Body of pancreas (tissue), 4 donors: ENCODE measurements around the gene LYRM7. TPM values are rescaled to one million over a fixed set of nuclear protein-coding genes. Genes with fewer than 3 reads are reported as not detected.
A peak's percentile ranks its signal among the peaks of the same experiment; 100 is the strongest.

Experiments
- ATAC-seq: fragments of 150-250 bp; one replicate; pipeline ENCODE4 v1.9.1; 2016
- DNase-seq, 4 donors: peaks; one replicate each; pipeline ENCODE4 v3.0.0-alpha.2; 2019
- H3K27ac ChIP-seq, 4 donors: fragments of 200-600 bp; sonication (generic); 1 replicate in 3 of 4; 2 replicates in 1 of 4; pipeline versions ENCODE4 v1.5.1 to v1.6.1; 2016 to 2019; ENCODE audit warnings: mild to moderate bottlenecking in 1 of 4, mixed read lengths in 1 of 4, moderate library complexity in 1 of 4
- H3K27me3 ChIP-seq, 2 donors: fragments of 200-600 bp; sonication (generic); one replicate each; pipeline ENCODE4 v1.6.0; 2016; ENCODE audit warnings: mild to moderate bottlenecking in 1 of 2
- H3K36me3 ChIP-seq, 2 donors: fragments of 200-600 bp; sonication (generic); replicated peaks in 1 of 2; 2 replicates each; pipeline ENCODE4 v1.5.1; 2016; ENCODE audit warnings: low read depth in 2 of 2; ENCODE audit not compliant: insufficient read depth in 1 of 2
- H3K4me1 ChIP-seq: fragments of 200-600 bp; sonication (generic); one replicate; pipeline ENCODE4 v1.6.0; 2016
- H3K4me3 ChIP-seq, 2 donors: fragments of 200-600 bp; sonication (generic); 1 replicate in 1 of 2; 2 replicates in 1 of 2; pipeline ENCODE4 v1.5.1; 2016 to 2019
- H3K9me3 ChIP-seq, 3 donors: fragments of 200-600 bp; sonication (generic); 1 replicate in 2 of 3; 2 replicates in 1 of 3; pipeline ENCODE4 v1.5.1; 2016
- POLR2A ChIP-seq, 3 donors: fragments of 450-650 bp; IDR thresholded peaks; one replicate each; pipeline ENCODE4 v1.6.1; 2016; ENCODE audit warnings: antibody characterized with exemption in 3 of 3, mild to moderate bottlenecking in 2 of 3
- WGBS, 2 donors: methylation state at CpG; one replicate each; pipeline ENCODE4 v1.1.5; 2017; 5-methylcytosine and 5-hydroxymethylcytosine counted together
- intact Hi-C: fragments of 100-400 bp; cut with DNase I; formaldehyde crosslinking; loops from one replicate; pipeline ENCODE4 v1.15.1; 2023
- total RNA-seq, 2 donors: library from RNA; depleted of rRNA; stranded (reverse); fragments of >200 nt; gene quantifications; one replicate each; pipeline ENCODE4 v1.1.0, GENCODE V29; 2016
- TF ChIP-seq, protein P1 (sequence below), 7 experiments: fragments of 450-650 bp in 4 of 7; fragments of 200-600 bp in 3 of 7; sonication (generic) in 3 of 7; IDR thresholded peaks; one replicate each; pipeline ENCODE4 v1.5.1; 2016 to 2019; ENCODE audit warnings: antibody characterized with exemption in 7 of 7

The LYRM7 gene
- total RNA-seq, 2 donors from 2014 or later: 3.4 to 3.6 TPM

DNA sequence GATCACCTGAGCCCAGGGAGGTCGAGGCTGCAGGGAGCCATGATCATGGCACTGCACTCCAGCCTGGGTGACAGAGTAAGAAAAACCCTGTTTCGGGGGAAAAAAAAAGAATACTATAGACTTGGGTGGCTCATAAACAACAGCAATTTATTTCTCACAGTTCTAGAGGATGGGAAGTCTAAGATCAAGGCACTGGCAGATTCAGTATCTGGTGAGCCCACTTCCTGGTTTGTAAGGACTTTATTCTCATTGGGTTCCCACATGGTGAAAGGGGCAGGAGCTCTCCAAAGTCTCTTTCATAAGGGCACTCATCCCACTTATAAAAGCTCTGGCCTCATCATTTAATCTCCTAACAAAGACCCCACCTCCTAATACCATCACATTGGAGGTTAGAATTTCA lies 14.4 kb upstream of the LYRM7 start:
- ATAC-seq (no peak), DNase-seq (no peak)
- no peaks in the 10 kb centered on the region for H3K27me3 ChIP-seq
- intact Hi-C loops: no loop called here
- TF ChIP-seq, protein P1, sequence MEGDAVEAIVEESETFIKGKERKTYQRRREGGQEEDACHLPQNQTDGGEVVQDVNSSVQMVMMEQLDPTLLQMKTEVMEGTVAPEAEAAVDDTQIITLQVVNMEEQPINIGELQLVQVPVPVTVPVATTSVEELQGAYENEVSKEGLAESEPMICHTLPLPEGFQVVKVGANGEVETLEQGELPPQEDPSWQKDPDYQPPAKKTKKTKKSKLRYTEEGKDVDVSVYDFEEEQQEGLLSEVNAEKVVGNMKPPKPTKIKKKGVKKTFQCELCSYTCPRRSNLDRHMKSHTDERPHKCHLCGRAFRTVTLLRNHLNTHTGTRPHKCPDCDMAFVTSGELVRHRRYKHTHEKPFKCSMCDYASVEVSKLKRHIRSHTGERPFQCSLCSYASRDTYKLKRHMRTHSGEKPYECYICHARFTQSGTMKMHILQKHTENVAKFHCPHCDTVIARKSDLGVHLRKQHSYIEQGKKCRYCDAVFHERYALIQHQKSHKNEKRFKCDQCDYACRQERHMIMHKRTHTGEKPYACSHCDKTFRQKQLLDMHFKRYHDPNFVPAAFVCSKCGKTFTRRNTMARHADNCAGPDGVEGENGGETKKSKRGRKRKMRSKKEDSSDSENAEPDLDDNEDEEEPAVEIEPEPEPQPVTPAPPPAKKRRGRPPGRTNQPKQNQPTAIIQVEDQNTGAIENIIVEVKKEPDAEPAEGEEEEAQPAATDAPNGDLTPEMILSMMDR (IDR thresholded peaks at IDR 0.05): no peak
- no peak for TF ChIP-seq POLR2A (IDR thresholded peaks at IDR 0.05)
- H3K4me1 ChIP-seq: no peaks in the 10 kb centered on the region
- H3K9me3 ChIP-seq: no peaks in the 10 kb centered on the region
- no peak overlapping the region for H3K27ac ChIP-seq
- peaks cover 4 to 10% of the 10 kb centered on the region in 2 donors for H3K36me3 ChIP-seq
- 89 to 90% methylated on average over 2 of the region's 2 CpGs for WGBS, 2 donors
- no peak overlapping the region for H3K4me3 ChIP-seq

DNA sequence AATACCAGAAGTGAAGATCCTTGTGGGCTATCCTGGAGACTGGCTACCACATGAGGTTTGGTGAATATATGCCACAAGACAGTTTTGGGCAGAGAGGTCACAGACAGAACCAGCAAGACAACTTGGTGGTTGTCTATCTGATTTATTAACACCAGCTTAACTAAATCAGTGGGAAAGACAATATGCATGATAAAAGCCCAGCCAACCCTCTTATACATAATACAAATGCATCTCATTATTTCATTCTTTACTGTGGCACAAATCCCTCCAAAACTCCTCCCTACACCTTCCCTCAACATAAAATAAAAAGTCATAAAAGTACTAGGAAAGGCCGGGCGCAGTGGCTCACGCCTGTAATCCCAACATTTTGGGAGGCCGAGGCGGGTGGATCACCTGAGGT lies 13.8 kb upstream of the LYRM7 start:
- Histone ChIP-seq H3K27me3 (no peaks in the 10 kb centered on the region), H3K9me3 (no peaks in the 10 kb centered on the region), H3K36me3 (peaks cover 4 to 12% of the 10 kb centered on the region in 2 donors), H3K27ac (no peak overlapping the region), H3K4me1 (no peaks in the 10 kb centered on the region), H3K4me3 (no peak overlapping the region)
- TF ChIP-seq, protein P1 (IDR thresholded peaks at IDR 0.05): no peak
- no peak for TF ChIP-seq POLR2A (IDR thresholded peaks at IDR 0.05)
- DNase-seq (no peak), ATAC-seq (no peak)
- intact Hi-C loops: no loop called here
- WGBS, 2 donors: 97% methylated on average over 5 of the region's 5 CpGs

DNA sequence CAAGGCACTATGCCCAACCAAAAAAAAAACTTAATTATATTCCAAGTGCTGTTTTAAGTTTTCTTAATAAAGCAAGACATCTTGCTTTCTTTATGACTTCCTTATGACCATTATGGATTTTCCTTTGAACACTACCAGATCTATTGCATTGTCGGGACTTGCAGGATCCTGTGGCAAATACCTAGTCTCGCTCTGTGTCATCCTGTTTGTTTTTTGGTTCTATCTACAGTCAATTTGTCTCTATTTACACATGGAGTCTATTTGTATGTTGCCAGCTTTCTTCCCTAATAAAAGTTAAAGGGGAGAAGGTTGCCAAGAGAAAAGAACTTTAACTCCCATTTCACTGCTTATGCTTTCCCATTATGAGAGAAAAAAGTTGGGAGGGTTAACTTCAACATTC lies 10.6 kb upstream of the LYRM7 start:
- TF ChIP-seq, protein P1 (IDR thresholded peaks at IDR 0.05): no peak
- TF ChIP-seq POLR2A (IDR thresholded peaks at IDR 0.05): no peak
- ATAC-seq: no peak
- intact Hi-C loops: loop anchor here (10.0 kb wide), 1 partner anchor 245 kb away; no protein-coding TSS in a partner anchor
- peaks cover 8% of the 10 kb centered on the region for H3K4me1 ChIP-seq
- H3K27ac ChIP-seq: no peak overlapping the region
- DNase-seq: no peak
- WGBS, 2 donors: 63 to 69% methylated on average over 2 of the region's 2 CpGs
- H3K9me3 ChIP-seq: no peaks in the 10 kb centered on the region
- H3K27me3 ChIP-seq: no peaks in the 10 kb centered on the region
- H3K36me3 ChIP-seq: peaks cover 4 to 15% of the 10 kb centered on the region in 2 donors
- H3K4me3 ChIP-seq: no peak overlapping the region

DNA sequence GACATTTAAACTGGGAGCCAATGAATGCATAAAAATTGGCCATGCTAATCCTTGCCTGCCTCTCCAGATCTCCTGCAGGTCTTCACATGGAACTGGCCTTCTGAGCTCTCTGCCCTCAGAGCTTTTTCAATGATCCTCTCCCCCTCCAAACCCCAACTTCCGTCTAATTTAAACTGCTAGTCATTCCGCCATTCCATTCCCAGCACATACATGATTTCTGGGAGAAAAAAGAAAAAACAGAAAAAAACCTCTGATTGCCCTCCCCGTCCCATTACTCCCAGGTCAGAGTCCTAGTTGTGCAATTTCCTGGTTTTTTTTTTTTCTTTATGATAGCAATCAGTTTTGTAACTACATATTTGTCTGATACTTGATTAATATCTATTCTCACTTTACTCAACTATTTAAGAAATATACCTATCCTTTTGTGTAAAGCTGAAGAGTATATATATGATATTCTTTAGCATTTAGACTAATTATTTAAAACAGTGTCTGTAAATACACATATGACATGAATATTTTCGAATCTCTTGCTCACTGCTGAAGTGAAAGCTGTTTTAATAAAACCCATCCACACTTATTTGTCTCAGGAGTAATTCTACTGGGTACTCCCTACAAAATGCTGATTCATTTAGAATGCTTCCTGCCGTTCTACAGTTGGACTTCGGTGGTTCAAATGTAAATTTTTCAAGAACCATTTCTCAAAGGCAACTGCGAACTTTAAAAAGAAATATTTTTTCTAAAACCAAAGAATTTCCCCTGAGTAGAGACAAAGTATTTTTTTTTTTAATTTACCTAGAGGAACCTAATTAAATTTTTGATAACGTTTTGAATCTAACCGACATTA lies 7.2 kb upstream of the LYRM7 start:
- H3K4me1 ChIP-seq: peaks cover 13% of the 10 kb centered on the region
- DNase-seq: no peak
- no peak for ATAC-seq
- peaks cover 4 to 15% of the 10 kb centered on the region in 2 donors for H3K36me3 ChIP-seq
- no peaks in the 10 kb centered on the region for H3K9me3 ChIP-seq
- peak overlapping the region in 3 of 4 donors; percentile 86 to 92 (median 92) for H3K27ac ChIP-seq
- intact Hi-C loops: loop anchor here (10.0 kb wide), 1 partner anchor 241 kb away; no protein-coding TSS in a partner anchor
- peak overlapping the region in 1 of 2 donors; percentile 84 for H3K4me3 ChIP-seq
- no peaks in the 10 kb centered on the region for H3K27me3 ChIP-seq
- TF ChIP-seq, protein P1 (IDR thresholded peaks at IDR 0.05): no peak
- no peak for TF ChIP-seq POLR2A (IDR thresholded peaks at IDR 0.05)
- WGBS, 2 donors: 21 to 25% methylated on average over 9 of the region's 9 CpGs
